Lower leg skin (tissue), 3 donors: ENCODE results near the gene GPR27.

ENCODE experiments used
- POLR2A ChIP-seq, 2 donors: fragments of 450-650 bp; IDR thresholded peaks; one replicate each; pipeline ENCODE4 v1.6.1; 2016 to 2017; ENCODE audit warnings: antibody characterized with exemption in 2 of 2, mild to moderate bottlenecking in 1 of 2, moderate library complexity in 1 of 2
- TF ChIP-seq, protein P1 (sequence below), 3 donors: fragments of 450-650 bp; IDR thresholded peaks; one replicate each; pipeline ENCODE4 v1.5.1; 2016; ENCODE audit warnings: antibody characterized with exemption in 3 of 3, mild to moderate bottlenecking in 3 of 3, moderate library complexity in 2 of 3

DNA sequence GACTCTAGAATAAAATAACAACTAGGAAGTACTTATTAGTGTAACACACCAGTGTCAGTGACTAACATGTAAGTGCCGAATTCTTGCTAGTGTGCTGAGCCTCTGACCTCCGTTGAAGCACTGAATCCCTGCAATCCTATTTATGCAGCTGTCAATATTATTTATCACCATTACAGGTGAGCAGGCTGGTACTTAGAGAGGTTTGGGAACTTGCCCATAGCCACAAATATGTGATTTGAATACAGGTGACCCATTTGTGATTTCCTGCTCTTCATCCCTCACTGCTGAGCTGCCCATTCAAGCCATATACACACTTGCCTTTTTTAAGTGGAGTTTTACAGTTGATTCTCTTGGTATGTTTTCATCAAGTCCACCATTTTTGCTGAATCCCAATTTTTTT lies 40.6 kb upstream of the GPR27 start:
- TF ChIP-seq, protein P1, sequence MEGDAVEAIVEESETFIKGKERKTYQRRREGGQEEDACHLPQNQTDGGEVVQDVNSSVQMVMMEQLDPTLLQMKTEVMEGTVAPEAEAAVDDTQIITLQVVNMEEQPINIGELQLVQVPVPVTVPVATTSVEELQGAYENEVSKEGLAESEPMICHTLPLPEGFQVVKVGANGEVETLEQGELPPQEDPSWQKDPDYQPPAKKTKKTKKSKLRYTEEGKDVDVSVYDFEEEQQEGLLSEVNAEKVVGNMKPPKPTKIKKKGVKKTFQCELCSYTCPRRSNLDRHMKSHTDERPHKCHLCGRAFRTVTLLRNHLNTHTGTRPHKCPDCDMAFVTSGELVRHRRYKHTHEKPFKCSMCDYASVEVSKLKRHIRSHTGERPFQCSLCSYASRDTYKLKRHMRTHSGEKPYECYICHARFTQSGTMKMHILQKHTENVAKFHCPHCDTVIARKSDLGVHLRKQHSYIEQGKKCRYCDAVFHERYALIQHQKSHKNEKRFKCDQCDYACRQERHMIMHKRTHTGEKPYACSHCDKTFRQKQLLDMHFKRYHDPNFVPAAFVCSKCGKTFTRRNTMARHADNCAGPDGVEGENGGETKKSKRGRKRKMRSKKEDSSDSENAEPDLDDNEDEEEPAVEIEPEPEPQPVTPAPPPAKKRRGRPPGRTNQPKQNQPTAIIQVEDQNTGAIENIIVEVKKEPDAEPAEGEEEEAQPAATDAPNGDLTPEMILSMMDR (IDR thresholded peaks at IDR 0.05), result no peak
- no peak for TF ChIP-seq POLR2A (IDR thresholded peaks at IDR 0.05)
